NCI-H82 treated with DMSO at 0.1 percent for 48 hours (cell line): ENCODE measurements around the gene RTEL1.
"Not testable (repeated sequence)": the region's sequence is repeated elsewhere in the genome, so short reads cannot be mapped to it uniquely, and the experiment has no call there.

Source experiments
- DNase-seq: peaks from one replicate; lab custom pipeline; 2025; ENCODE audit not compliant: unreplicated experiment; lab: John Stamatoyannopoulos, UW

The RTEL1 gene

GRCh38 chr20:63651942-63652191 is 6.2 kb upstream of the RTEL1 start:
- DNase-seq: no peak

GRCh38 chr20:63652192-63652980 is 5.7 kb upstream of the RTEL1 start:
- peak; percentile 20 for DNase-seq

GRCh38 chr20:63653041-63653973 is 4.8 kb upstream of the RTEL1 start, which contains the start of gene STMN3:
Gene STMN3, minus strand, starts transcription at chr20:63653424. Its CDS starts 79 bp downstream, at chr20:63653345.
- peak; percentile 82 for DNase-seq

- DNase-seq: no peak
Observed at GRCh38 chr20:63653974-63654668, 4.0 kb upstream of the RTEL1 start.

- DNase-seq: no peak
Observed at GRCh38 chr20:63655249-63655648, 2.9 kb upstream of the RTEL1 start.

- DNase-seq: no peak
Observed at GRCh38 chr20:63656451-63656850, 1.7 kb upstream of the RTEL1 start.

GRCh38 chr20:63657260-63657936 is 714 bp upstream of the RTEL1 start:
- DNase-seq: no peak

GRCh38 chr20:63658749-63659187 is 656 bp downstream of the RTEL1 start:
- no peak for DNase-seq

- no peak for DNase-seq
Observed at GRCh38 chr20:63659370-63659769, 1.3 kb downstream of the RTEL1 start.

GRCh38 chr20:63660174-63660573 is 2.1 kb downstream of the RTEL1 start:
- not testable (repeated sequence) for DNase-seq

- DNase-seq: no peak
Observed at GRCh38 chr20:63660622-63661021, 2.5 kb downstream of the RTEL1 start.

- no peak for DNase-seq
Observed at GRCh38 chr20:63661108-63661507, 3.0 kb downstream of the RTEL1 start.

GRCh38 chr20:63661959-63662812 is 4.1 kb downstream of the RTEL1 start:
- DNase-seq: no peak

GRCh38 chr20:63662813-63663189 is 4.7 kb downstream of the RTEL1 start:
- no peak for DNase-seq

- no peak for DNase-seq
Observed at GRCh38 chr20:63663332-63664066, 5.4 kb downstream of the RTEL1 start.

GRCh38 chr20:63664143-63664851 is 6.2 kb downstream of the RTEL1 start:
- no peak for DNase-seq

GRCh38 chr20:63664861-63665594 is 6.9 kb downstream of the RTEL1 start:
- DNase-seq: no peak

GRCh38 chr20:63665708-63666107 is 7.6 kb downstream of the RTEL1 start:
- no peak for DNase-seq
